Activated CD4-positive, alpha-beta T cell treated with anti-CD3 and anti-CD28 coated beads for 4 hours (primary cell): ENCODE data around the gene HELZ.

Experiments
- DNase-seq, 2 donors: peaks; one replicate each; pipeline ENCODE4 v3.0.0-alpha.2; 2020

HELZ gene

DNA sequence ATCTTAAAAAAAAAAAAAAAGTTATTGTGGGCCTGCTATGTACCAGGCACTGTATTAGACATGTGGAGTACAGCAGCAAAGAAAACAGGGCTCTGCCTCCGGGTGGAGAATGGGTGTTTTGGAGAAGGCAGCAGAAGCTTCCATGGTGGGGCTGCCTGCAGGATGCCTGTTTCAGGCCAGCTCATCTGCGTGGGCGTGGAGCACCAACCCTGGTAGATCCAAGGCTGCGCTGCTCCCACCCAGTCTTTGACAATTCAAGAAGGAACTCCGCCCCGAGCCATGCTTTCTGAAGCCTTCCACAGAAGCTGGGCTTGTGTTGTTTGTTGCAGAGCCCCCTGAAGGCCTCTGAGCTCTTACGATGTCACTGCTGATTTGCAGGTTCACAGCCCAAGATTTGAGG lies 223.8 kb downstream of the HELZ start:
- peak in 1 of 2 donors; percentile 8 for DNase-seq
